SK-N-SH (cell line): ENCODE measurements around the gene SLX4IP. TPM values are rescaled to one million over a fixed set of nuclear protein-coding genes. Genes with fewer than 3 reads are reported as not detected.

Experiments
- CTCF ChIA-PET: fragments of 300-600, 350-600 bp; formaldehyde crosslinking; extraction: SDS; loops from one replicate; lab custom pipeline; 2021; lab: Yijun Ruan, JAX
- POLR2A ChIA-PET: fragments of 350-600 bp; sonication (Branson Sonifier 250); formaldehyde crosslinking; extraction: SDS; loops from one replicate; lab custom pipeline; 2020; ENCODE audit warnings: antibody characterized with exemption, inconsistent platforms; lab: Yijun Ruan, JAX
- DNase-seq: peaks from one replicate; pipeline ENCODE4 v3.0.0; 2012
- H2AFZ ChIP-seq: fragments of 200-600 bp; sonication (generic); 2 replicates; pipeline ENCODE4 v1.8.1; 2016; ENCODE audit warnings: antibody characterized with exemption, mild to moderate bottlenecking, low read depth
- H3F3A ChIP-seq: fragments of 200-600 bp; sonication (generic); replicated peaks from 2 replicates; pipeline ENCODE3; 2016; ENCODE audit warnings: antibody characterized with exemption, mild to moderate bottlenecking; ENCODE audit not compliant: insufficient read depth
- H3K27ac ChIP-seq, 2 experiments: fragments of 200-500 bp in 1 of 2; fragments of 200-600 bp in 1 of 2; sonication (Bioruptor generic) in 1 of 2; sonication (generic), shearing (Covaris generic) in 1 of 2; 2 replicates each; pipeline versions ENCODE4 v1.5.1 to v1.6.1; 2014 to 2016; ENCODE audit warnings: low read depth in 2 of 2, inconsistent platforms in 1 of 2, low read length in 1 of 2, mild to moderate bottlenecking in 1 of 2, mixed read lengths in 1 of 2
- H3K27me3 ChIP-seq: fragments of 200-600 bp; sonication (generic), shearing (Covaris generic); 2 replicates; pipeline ENCODE4 v1.6.1; 2016; ENCODE audit warnings: mixed run types; ENCODE audit not compliant: insufficient read depth
- H3K36me3 ChIP-seq, 2 experiments: fragments of 200-500 bp in 1 of 2; fragments of 200-600 bp in 1 of 2; sonication (Bioruptor generic) in 1 of 2; sonication (generic) in 1 of 2; replicated peaks in 1 of 2; 2 replicates each; pipeline versions ENCODE3 to v1.5.1; 2014 to 2016; ENCODE audit warnings: low read length in 1 of 2, mild to moderate bottlenecking in 1 of 2; ENCODE audit not compliant: insufficient read depth in 2 of 2, control insufficient read depth in 1 of 2
- H3K4me1 ChIP-seq, 2 experiments: fragments of 200-500 bp in 1 of 2; fragments of 200-600 bp in 1 of 2; sonication (Bioruptor generic) in 1 of 2; sonication (generic), shearing (Covaris generic) in 1 of 2; 2 replicates each; pipeline versions ENCODE4 v1.5.1 to v1.6.1; 2014 to 2016; ENCODE audit warnings: low read depth in 1 of 2, low read length in 1 of 2, mixed run types in 1 of 2; ENCODE audit not compliant: insufficient read depth in 2 of 2, control insufficient read depth in 1 of 2
- H3K4me2 ChIP-seq: fragments of 200-600 bp; sonication (generic), shearing (Covaris generic); 2 replicates; pipeline ENCODE4 v1.6.1; 2017; ENCODE audit warnings: mixed run types
- H3K4me3 ChIP-seq, 2 experiments: fragments of 200-500 bp in 1 of 2; fragments of 200-600 bp in 1 of 2; sonication (Bioruptor generic) in 1 of 2; sonication (generic), shearing (Covaris generic) in 1 of 2; 2 replicates each; pipeline versions ENCODE4 v1.5.1 to v1.8.1; 2014 to 2016; ENCODE audit warnings: low read depth in 2 of 2, inconsistent platforms in 1 of 2, low read length in 1 of 2, mild to moderate bottlenecking in 1 of 2, mixed read lengths in 1 of 2, moderate library complexity in 1 of 2
- H3K79me2 ChIP-seq: fragments of 200-600 bp; sonication (generic); 2 replicates; pipeline ENCODE4 v1.8.1; 2017; ENCODE audit warnings: mild to moderate bottlenecking; ENCODE audit not compliant: insufficient read depth
- H3K9ac ChIP-seq: fragments of 200-600 bp; sonication (generic); 2 replicates; pipeline ENCODE4 v1.6.1; 2017; ENCODE audit warnings: mixed run types
- H3K9me2 ChIP-seq: fragments of 200-600 bp; sonication (generic); 2 replicates; pipeline ENCODE4 v1.6.1; 2017; ENCODE audit warnings: mixed run types
- H3K9me3 ChIP-seq: fragments of 200-600 bp; sonication (generic); 2 replicates; pipeline ENCODE4 v1.6.1; 2017; ENCODE audit warnings: mixed run types, mild to moderate bottlenecking, moderate library complexity
- H4K20me1 ChIP-seq: fragments of 200-600 bp; sonication (generic); 2 replicates; pipeline ENCODE4 v1.6.1; 2017; ENCODE audit warnings: mild to moderate bottlenecking, mixed run types; ENCODE audit not compliant: insufficient read depth
- CHD2 ChIP-seq: fragments of 150-350 bp; IDR thresholded peaks from 2 replicates; pipeline ENCODE4 v1.6.1; 2018; ENCODE audit warnings: low read length; ENCODE audit not compliant: partially characterized antibody
- CTCF ChIP-seq: fragments of 200-600 bp; sonication (generic); IDR thresholded peaks from 2 replicates; pipeline ENCODE4 v1.6.1; 2017; ENCODE audit warnings: antibody characterized with exemption, mild to moderate bottlenecking, moderate library complexity
- EZH2phosphoT487 ChIP-seq: fragments of 200-600 bp; sonication (generic); IDR thresholded peaks from 2 replicates; pipeline ENCODE4 v1.6.1; 2017; ENCODE audit warnings: low read depth, mixed run types, mild to moderate bottlenecking, antibody characterized with exemption, moderate library complexity, borderline replicate concordance
- IRF3 ChIP-seq: fragments of 150-350 bp; IDR thresholded peaks from 2 replicates; pipeline ENCODE4 v1.6.1; 2016; ENCODE audit warnings: mild to moderate bottlenecking, low read depth, low read length
- JUND ChIP-seq: IDR thresholded peaks from 2 replicates; pipeline ENCODE4 v1.4.0; 2012
- NRF1 ChIP-seq: IDR thresholded peaks from 2 replicates; pipeline ENCODE4 v1.6.1; 2012; ENCODE audit warnings: low read depth, mild to moderate bottlenecking, low read length
- PBX3 ChIP-seq: IDR thresholded peaks from 2 replicates; pipeline ENCODE4; 2012
- POLR2AphosphoS5 ChIP-seq: IDR thresholded peaks from 2 replicates; pipeline ENCODE4 v1.6.1; 2012; ENCODE audit warnings: low read depth, low read length
- RCOR1 ChIP-seq: fragments of 150-350 bp; IDR thresholded peaks from 2 replicates; pipeline ENCODE4 v1.6.1; 2017; ENCODE audit warnings: antibody characterized with exemption, low read length
- SIN3A ChIP-seq: IDR thresholded peaks from 2 replicates; pipeline ENCODE4 v1.6.1; 2012; ENCODE audit warnings: low read depth, mild to moderate bottlenecking, low read length, moderate library complexity, borderline replicate concordance
- SMC3 ChIP-seq: IDR thresholded peaks from 2 replicates; pipeline ENCODE4 v1.6.1; 2012; ENCODE audit warnings: low read depth, low read length, improper control_type of control experiment
- TCF12 ChIP-seq: IDR thresholded peaks from 2 replicates; pipeline ENCODE4 v1.4.0; 2012
- USF1 ChIP-seq: IDR thresholded peaks from 2 replicates; pipeline ENCODE4 v1.4.0; 2012; ENCODE audit warnings: low read depth, borderline replicate concordance
- WGBS: methylation state at CpG from one replicate; pipeline ENCODE4 v1.1.6; 2017; ENCODE audit warnings: low lambda C conversion rate; 5-methylcytosine and 5-hydroxymethylcytosine counted together
- polyA plus RNA-seq, 3 experiments: library from polyadenylated mRNA; depleted of rRNA; stranded (reverse); fragments of >200 nt; gene quantifications; 2 replicates each; pipeline ENCODE4 v1.2.3, GENCODE V29; 2012

SLX4IP gene
- polyA plus RNA-seq, 1 of the 3 experiments (the other 2 are of a cell fraction) = 1.3 TPM

- TF ChIP-seq CTCF = no peak
Measured at GRCh38 chr20:10652660-10653261, 217.7 kb downstream of the SLX4IP start (continued).

- Histone ChIP-seq H3K4me2 (peak overlapping the region; percentile 32; the same call in 1 of the 2 replicates), H3K9me3 (no peaks in the 10 kb centered on the region), H3K27me3 (no peaks in the 10 kb centered on the region), H3K79me2 (peaks cover 71% of the 10 kb centered on the region), H3K4me3 (no peak overlapping the region), H3F3A (peaks cover 20% of the 10 kb centered on the region), H3K9ac (no peak overlapping the region; the same call in 1 of the 2 replicates), H3K36me3 (peaks cover 15 to 81% of the 10 kb centered on the region in 2 experiments), H4K20me1 (peaks cover 13% of the 10 kb centered on the region; the same call in 1 of the 2 replicates), H3K4me1 (peaks cover 36 to 56% of the 10 kb centered on the region in 2 experiments), H3K27ac (peak overlapping the region in 1 of 2 experiments; percentile 77; a peak in 2 of 4 replicates), H2AFZ (no peak overlapping the region), H3K9me2 (no peaks in the 10 kb centered on the region)
- 86% methylated on average over 13 of the region's 13 CpGs for WGBS
- DNase-seq = no peak
- POLR2A ChIA-PET = no interaction called here
- TF ChIP-seq TCF12 (peak; percentile 24; the same call in 1 of the 2 replicates), EZH2phosphoT487 (no peak), RCOR1 (no peak)
- CTCF ChIA-PET = interaction anchor here (0.8 to 2.0 kb wide), 2 partner anchors 12 to 21 kb away, joined by 3 to 5 read pairs; partner anchors contain the start of gene JAG1
Measured at GRCh38 chr20:10653599-10654249, 218.6 kb downstream of the SLX4IP start.

GRCh38 chr20:10654250-10654610 is 219.1 kb downstream of the SLX4IP start:
- peaks cover 76% of the 10 kb centered on the region for H3K79me2 ChIP-seq
- H3K4me3 ChIP-seq = no peak overlapping the region
- H4K20me1 ChIP-seq = peaks cover 13% of the 10 kb centered on the region; the same call in 1 of the 2 replicates
- no peak overlapping the region for H2AFZ ChIP-seq
- peaks cover 20% of the 10 kb centered on the region for H3F3A ChIP-seq
- peak overlapping the region in 1 of 2 experiments; percentile 77; a peak in 2 of 4 replicates for H3K27ac ChIP-seq
- H3K36me3 ChIP-seq = peaks cover 13 to 81% of the 10 kb centered on the region in 2 experiments
- POLR2A ChIA-PET = no interaction called here
- CTCF ChIA-PET = interaction anchor here (0.8 to 2.0 kb wide), 2 partner anchors 12 to 20 kb away, joined by 3 to 5 read pairs; partner anchors contain the start of gene JAG1
- H3K9ac ChIP-seq = no peak overlapping the region; the same call in 1 of the 2 replicates
- no peak for TF ChIP-seq USF1
- no peak for TF ChIP-seq IRF3
- TF ChIP-seq SMC3 = no peak
- no peak for TF ChIP-seq NRF1
- TF ChIP-seq SIN3A = no peak
- no peak for TF ChIP-seq CHD2
- TF ChIP-seq JUND = no peak
- TF ChIP-seq POLR2AphosphoS5 = no peak
- no peak for TF ChIP-seq PBX3
- peaks cover 36 to 53% of the 10 kb centered on the region in 2 experiments for H3K4me1 ChIP-seq
- peak overlapping the region; percentile 32; the same call in 1 of the 2 replicates for H3K4me2 ChIP-seq
- no peaks in the 10 kb centered on the region for H3K9me2 ChIP-seq
- H3K9me3 ChIP-seq = no peaks in the 10 kb centered on the region
- no peaks in the 10 kb centered on the region for H3K27me3 ChIP-seq
- DNase-seq = no peak
